HG02642 (cell line): ENCODE measurements around the gene TBL1XR1.
"Not testable (repeated sequence)": the region's sequence is repeated elsewhere in the genome, so short reads cannot be mapped to it uniquely, and the experiment has no call there.

ENCODE experiments used
- ATAC-seq: cut with Tn5 transposase; IDR thresholded peaks from one replicate; pipeline ENCODE4 v1.9.1; 2021; ENCODE audit warnings: mild to moderate bottlenecking; ENCODE audit not compliant: unreplicated experiment, poor library complexity

TBL1XR1 gene

GRCh38 chr3:177186306-177186705 lies 11.0 kb downstream of the TBL1XR1 start:
- no peak for ATAC-seq

GRCh38 chr3:177185035-177185574 lies 12.2 kb downstream of the TBL1XR1 start:
- peak; percentile 27 for ATAC-seq

- peak; percentile 92 for ATAC-seq
Measured at GRCh38 chr3:177184602-177185001, 12.7 kb downstream of the TBL1XR1 start.

GRCh38 chr3:177182352-177182751 lies 14.9 kb downstream of the TBL1XR1 start:
- ATAC-seq = no peak

GRCh38 chr3:177181418-177181817 lies 15.9 kb downstream of the TBL1XR1 start:
- no peak for ATAC-seq

- no peak for ATAC-seq
Measured at GRCh38 chr3:177180506-177180905, 16.8 kb downstream of the TBL1XR1 start.

- no peak for ATAC-seq
Measured at GRCh38 chr3:177179281-177180067, 17.8 kb downstream of the TBL1XR1 start.

- no peak for ATAC-seq
Measured at GRCh38 chr3:177177749-177178221, 19.5 kb downstream of the TBL1XR1 start.

GRCh38 chr3:177174607-177175170 lies 22.6 kb downstream of the TBL1XR1 start:
- ATAC-seq = no peak

- ATAC-seq = no peak
Measured at GRCh38 chr3:177169936-177170722, 27.2 kb downstream of the TBL1XR1 start.

- no peak for ATAC-seq
Measured at GRCh38 chr3:177168431-177168830, 28.9 kb downstream of the TBL1XR1 start.

GRCh38 chr3:177162742-177163141 lies 34.5 kb downstream of the TBL1XR1 start:
- ATAC-seq = no peak

GRCh38 chr3:177161603-177162002 lies 35.7 kb downstream of the TBL1XR1 start:
- ATAC-seq = not testable (repeated sequence)

- ATAC-seq = no peak
Measured at GRCh38 chr3:177158461-177158860, 38.8 kb downstream of the TBL1XR1 start.

GRCh38 chr3:177157492-177157891 lies 39.8 kb downstream of the TBL1XR1 start:
- ATAC-seq = no peak

GRCh38 chr3:177154733-177155132 lies 42.5 kb downstream of the TBL1XR1 start:
- no peak for ATAC-seq

GRCh38 chr3:177150970-177151627 lies 46.2 kb downstream of the TBL1XR1 start:
- peak; percentile 78 for ATAC-seq

GRCh38 chr3:177150218-177150916 lies 46.9 kb downstream of the TBL1XR1 start:
- no peak for ATAC-seq

GRCh38 chr3:177149106-177149505 lies 48.2 kb downstream of the TBL1XR1 start:
- no peak for ATAC-seq

- ATAC-seq = no peak
Measured at GRCh38 chr3:177147790-177148189, 49.5 kb downstream of the TBL1XR1 start.
